Neural cell (in vitro differentiated cells): ENCODE data around the gene WNT7B. TPM values are rescaled to one million over a fixed set of nuclear protein-coding genes. Genes with fewer than 3 reads are reported as not detected.

ENCODE experiments used
- H2AFZ ChIP-seq: fragments of 200-600, 300-800 bp; sonication (generic), shearing (Covaris generic); 2 replicates; pipeline ENCODE4 v1.6.0; 2014; ENCODE audit warnings: low read depth, mild to moderate bottlenecking, antibody characterized with exemption, low read length, moderate library complexity
- H3F3A ChIP-seq: fragments of 200-600 bp; shearing (Covaris generic); 2 replicates; pipeline ENCODE4 v1.6.1; 2016; ENCODE audit warnings: mild to moderate bottlenecking, moderate library complexity, mixed read lengths, antibody characterized with exemption, low read length; ENCODE audit not compliant: insufficient read depth, poor library complexity, severe bottlenecking
- H3K27ac ChIP-seq: fragments of 200-600, 300-800 bp; sonication (generic), shearing (Covaris generic); 2 replicates; pipeline ENCODE4 v1.5.1; 2014; ENCODE audit warnings: mild to moderate bottlenecking, low read length, moderate library complexity
- H3K27me3 ChIP-seq: fragments of 300-800, 200-600 bp; sonication (generic), shearing (Covaris generic); 2 replicates; pipeline ENCODE4 v1.6.0; 2014; ENCODE audit warnings: mild to moderate bottlenecking, low read depth, low read length, moderate library complexity; ENCODE audit not compliant: insufficient read depth
- H3K36me3 ChIP-seq: fragments of 300-800, 200-600 bp; sonication (generic), shearing (Covaris generic); 2 replicates; pipeline ENCODE4 v1.5.1; 2014; ENCODE audit warnings: mild to moderate bottlenecking, antibody characterized with exemption, low read length, moderate library complexity; ENCODE audit not compliant: insufficient read depth
- H3K4me2 ChIP-seq: fragments of 300-800, 200-600 bp; sonication (generic), shearing (Covaris generic); 2 replicates; pipeline ENCODE4 v1.6.0; 2014; ENCODE audit warnings: mild to moderate bottlenecking, low read length
- H3K4me3 ChIP-seq: fragments of 300-800, 200-600 bp; sonication (generic), shearing (Covaris generic); 2 replicates; pipeline ENCODE4 v1.5.1; 2014; ENCODE audit warnings: mild to moderate bottlenecking, low read length, moderate library complexity
- H3K79me2 ChIP-seq: fragments of 200-600 bp; shearing (Covaris generic); replicated peaks from 2 replicates; pipeline ENCODE4 v1.6.0; 2014; ENCODE audit warnings: mild to moderate bottlenecking, low read length, moderate library complexity; ENCODE audit not compliant: insufficient read depth
- H3K9ac ChIP-seq: fragments of 300-800, 200-600 bp; sonication (generic), shearing (Covaris generic); 2 replicates; pipeline ENCODE4 v1.6.1; 2016; ENCODE audit warnings: mild to moderate bottlenecking, low read length, mixed read lengths
- H3K9me2 ChIP-seq: fragments of 200-600 bp; shearing (Covaris generic); 2 replicates; pipeline ENCODE4 v1.6.1; 2016; ENCODE audit warnings: mild to moderate bottlenecking, low read length, mixed read lengths; ENCODE audit not compliant: insufficient read depth
- H3K9me3 ChIP-seq: fragments of 200-600, 300-800 bp; sonication (generic), shearing (Covaris generic); 2 replicates; pipeline ENCODE4 v1.6.1; 2016; ENCODE audit warnings: mild to moderate bottlenecking, mixed run types, low read length, moderate library complexity, mixed read lengths
- H4K20me1 ChIP-seq: fragments of 200-600 bp; shearing (Covaris generic); 2 replicates; pipeline ENCODE4 v1.6.1; 2016; ENCODE audit warnings: mild to moderate bottlenecking, mixed run types; ENCODE audit not compliant: insufficient read depth
- CTCF ChIP-seq: fragments of 450-650 bp; IDR thresholded peaks from 2 replicates; pipeline ENCODE4 v1.5.1; 2014; ENCODE audit warnings: antibody characterized with exemption, mild to moderate bottlenecking, moderate library complexity; ENCODE audit not compliant: poor library complexity, severe bottlenecking
- EP300 ChIP-seq: fragments of 450-650 bp; conservative IDR thresholded peaks from 2 replicates; pipeline ENCODE4 v1.6.1; 2014; ENCODE audit warnings: antibody characterized with exemption, mild to moderate bottlenecking, moderate library complexity; ENCODE audit not compliant: poor library complexity, severe bottlenecking
- EZH2 ChIP-seq: fragments of 200-600, 300-800 bp; shearing (Covaris generic), sonication (generic); IDR thresholded peaks from 2 replicates; pipeline ENCODE4 v1.6.1; 2014; ENCODE audit warnings: antibody characterized with exemption, low read length, borderline replicate concordance, mild to moderate bottlenecking; ENCODE audit not compliant: insufficient read depth, poor library complexity, severe bottlenecking
- MXI1 ChIP-seq: fragments of 450-650 bp; conservative IDR thresholded peaks from 2 replicates; pipeline ENCODE4 v1.6.1; 2014; ENCODE audit warnings: antibody characterized with exemption, mild to moderate bottlenecking; ENCODE audit not compliant: poor library complexity, severe bottlenecking
- POLR2AphosphoS5 ChIP-seq: IDR thresholded peaks from 2 replicates; pipeline ENCODE4 v1.6.1; 2012
- RAD21 ChIP-seq: fragments of 450-650 bp; conservative IDR thresholded peaks from 2 replicates; pipeline ENCODE4 v1.6.1; 2014; ENCODE audit warnings: antibody characterized with exemption, mild to moderate bottlenecking, moderate library complexity
- REST ChIP-seq: IDR thresholded peaks from 2 replicates; pipeline ENCODE4 v1.6.1; 2012; ENCODE audit warnings: borderline replicate concordance
- SMC3 ChIP-seq: fragments of 450-650 bp; conservative IDR thresholded peaks from 2 replicates; pipeline ENCODE4 v1.6.1; 2014; ENCODE audit warnings: antibody characterized with exemption, mild to moderate bottlenecking, moderate library complexity; ENCODE audit not compliant: poor library complexity
- TAF1 ChIP-seq: IDR thresholded peaks from 2 replicates; pipeline ENCODE4 v1.6.1; 2012; ENCODE audit warnings: low read depth
- polyA plus RNA-seq: library from polyadenylated mRNA; depleted of rRNA; stranded (reverse); fragments of >200 nt; gene quantifications from 2 replicates; pipeline ENCODE4 v1.2.3, GENCODE V29; 2014

The WNT7B gene
- polyA plus RNA-seq, 1 donor from 2014 or later = 0.16 TPM

DNA sequence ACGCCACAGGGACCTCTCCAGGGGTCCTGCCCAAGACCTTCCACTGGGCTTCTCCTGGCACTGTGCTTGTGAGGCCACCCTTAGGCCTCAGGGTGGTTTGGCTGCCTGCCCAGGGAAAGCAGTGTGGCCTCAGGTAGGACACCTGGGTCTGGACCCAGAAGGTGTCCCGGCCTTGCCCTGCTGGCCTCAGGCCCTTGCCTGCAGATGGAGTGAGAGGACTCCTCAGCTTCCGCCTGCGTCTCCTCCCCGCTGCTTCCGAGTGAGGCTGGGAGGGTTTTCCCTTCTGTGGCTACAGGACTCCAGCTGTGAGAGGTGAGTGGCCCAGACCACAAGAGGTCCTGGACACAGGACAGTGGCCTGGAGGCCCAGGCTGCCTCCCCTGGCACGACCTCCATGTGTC lies 60.4 kb downstream of the WNT7B start:
- Histone ChIP-seq H2AFZ (no peak overlapping the region), H3K36me3 (no peaks in the 10 kb centered on the region), H3F3A (no peaks in the 10 kb centered on the region), H3K9ac (no peak overlapping the region), H3K4me2 (no peak overlapping the region), H3K27me3 (no peaks in the 10 kb centered on the region), H3K79me2 (no peaks in the 10 kb centered on the region), H3K4me3 (no peak overlapping the region), H4K20me1 (no peaks in the 10 kb centered on the region), H3K9me2 (no peaks in the 10 kb centered on the region), H3K9me3 (no peaks in the 10 kb centered on the region), H3K27ac (no peak overlapping the region)
- TF ChIP-seq TAF1 = no peak
- no peak for TF ChIP-seq REST
- no peak for TF ChIP-seq MXI1
- TF ChIP-seq SMC3 = no peak
- TF ChIP-seq EZH2 = no peak
- TF ChIP-seq EP300 = no peak
- no peak for TF ChIP-seq CTCF
- no peak for TF ChIP-seq POLR2AphosphoS5
- TF ChIP-seq RAD21 = no peak

DNA sequence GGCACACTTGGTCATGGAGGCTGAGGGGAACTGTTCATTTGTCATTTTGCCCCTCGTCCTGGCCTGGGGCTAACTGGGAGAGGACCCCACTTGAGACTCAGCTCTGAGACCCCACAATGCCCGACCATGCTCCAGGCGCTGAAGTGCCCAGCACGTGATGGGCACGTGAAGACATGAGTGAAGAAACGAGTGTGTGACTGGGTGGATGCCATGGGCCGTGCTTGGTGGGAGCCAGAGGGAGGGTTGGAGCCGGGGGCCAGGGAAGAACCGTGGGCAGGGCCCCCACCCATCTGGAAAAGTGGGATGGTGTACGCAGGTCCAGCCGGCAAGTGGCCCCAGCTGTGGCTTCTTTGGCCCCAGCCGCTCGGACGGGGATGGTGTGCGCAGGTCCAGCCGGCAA lies 61.1 kb downstream of the WNT7B start:
- Histone ChIP-seq H2AFZ (no peak overlapping the region), H3K79me2 (no peaks in the 10 kb centered on the region), H3K9me2 (no peaks in the 10 kb centered on the region), H3F3A (no peaks in the 10 kb centered on the region), H3K9me3 (no peaks in the 10 kb centered on the region), H3K36me3 (no peaks in the 10 kb centered on the region), H3K27ac (no peak overlapping the region), H3K4me3 (no peak overlapping the region), H3K4me2 (no peak overlapping the region), H4K20me1 (no peaks in the 10 kb centered on the region), H3K27me3 (no peaks in the 10 kb centered on the region), H3K9ac (no peak overlapping the region)
- no peak for TF ChIP-seq EP300

DNA sequence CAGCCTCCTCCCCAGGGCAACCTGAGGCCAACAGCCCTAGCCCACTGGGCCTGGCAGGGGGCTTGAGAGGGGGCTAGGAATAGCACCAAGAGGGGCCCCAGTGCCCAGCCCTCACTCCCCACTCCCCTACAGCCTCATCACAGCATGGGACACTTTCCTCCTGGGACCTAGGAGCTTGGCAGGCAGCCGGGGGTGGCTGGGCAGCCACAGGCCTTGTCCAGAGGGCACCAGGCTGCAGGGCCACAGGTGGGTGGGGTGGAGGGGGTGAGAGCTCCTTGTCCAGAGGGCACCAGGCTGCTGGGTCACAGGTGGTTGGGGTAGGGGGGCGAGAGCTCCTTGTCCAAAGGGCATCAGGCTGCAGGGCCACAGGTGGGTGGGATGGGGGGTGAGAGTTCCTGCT lies 61.8 kb downstream of the WNT7B start:
- Histone ChIP-seq H3K9me2 (no peaks in the 10 kb centered on the region), H3F3A (no peaks in the 10 kb centered on the region), H3K36me3 (no peaks in the 10 kb centered on the region), H3K79me2 (no peaks in the 10 kb centered on the region), H2AFZ (no peak overlapping the region), H3K4me2 (no peak overlapping the region), H4K20me1 (no peaks in the 10 kb centered on the region), H3K9ac (no peak overlapping the region), H3K4me3 (no peak overlapping the region), H3K9me3 (no peaks in the 10 kb centered on the region), H3K27ac (no peak overlapping the region), H3K27me3 (no peaks in the 10 kb centered on the region)
- TF ChIP-seq RAD21 = no peak
- no peak for TF ChIP-seq MXI1
- TF ChIP-seq TAF1 = no peak
- no peak for TF ChIP-seq CTCF
- no peak for TF ChIP-seq REST
- no peak for TF ChIP-seq EZH2
- TF ChIP-seq POLR2AphosphoS5 = no peak
- no peak for TF ChIP-seq SMC3
- no peak for TF ChIP-seq EP300
